OCI-LY3 (cell line): ENCODE measurements around the gene BHLHE41.

ENCODE experiments used
- CTCF ChIP-seq: fragments of 200-600, 300-600 bp; sonication (generic); IDR thresholded peaks from 2 replicates; pipeline ENCODE4 v1.5.1; 2014; ENCODE audit warnings: antibody characterized with exemption, low read length, low read depth
- EZH2phosphoT487 ChIP-seq: fragments of 200-600 bp; shearing (Covaris generic); IDR thresholded peaks from 2 replicates; pipeline ENCODE4 v1.6.1; 2018; ENCODE audit warnings: antibody characterized with exemption, mixed run types, low read depth

DNA sequence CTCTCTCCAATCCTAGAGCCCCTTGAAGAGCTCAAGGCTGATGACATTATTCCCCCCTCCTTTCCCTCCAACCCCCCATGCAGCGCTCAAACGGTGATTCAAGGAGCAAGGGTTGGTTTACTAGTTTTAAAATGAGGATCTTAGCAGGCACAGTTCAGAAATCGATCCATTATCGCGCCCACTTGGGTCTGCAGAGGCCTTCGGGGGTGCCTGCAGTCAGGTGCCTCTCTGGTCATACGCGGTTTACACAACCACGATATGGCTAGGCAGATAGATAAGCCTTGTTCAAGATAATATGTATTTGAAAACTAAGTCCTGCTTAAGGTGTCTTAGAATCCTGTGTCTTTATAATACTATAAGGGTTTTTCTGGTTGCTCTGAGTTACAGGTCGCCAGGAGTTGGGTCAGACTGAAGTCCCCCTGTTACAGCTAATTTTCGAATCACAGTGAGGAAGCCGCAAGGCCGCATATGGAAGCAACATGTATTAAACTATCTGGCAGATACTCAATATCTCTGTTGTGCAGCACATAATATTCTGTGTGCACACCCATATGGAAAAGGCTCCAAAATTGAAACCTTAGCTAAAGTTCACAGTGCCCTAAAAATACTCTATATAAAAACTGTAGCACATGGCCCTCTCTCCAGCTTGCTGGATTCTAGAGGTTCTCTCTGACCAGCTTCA lies 10.0 kb downstream of the BHLHE41 start:
- TF ChIP-seq CTCF (no peak), EZH2phosphoT487 (no peak)
